AG04449 (cell line): ENCODE measurements around the gene PCBP1.

Experiments used
- CTCF ChIA-PET: fragments of 350-600 bp; formaldehyde crosslinking; extraction: SDS; loops from one replicate; lab custom pipeline; 2021; ENCODE audit warnings: antibody characterized with exemption; lab: Yijun Ruan, JAX
- POLR2A ChIA-PET: fragments of 400-600, 350-600 bp; formaldehyde crosslinking; extraction: SDS; loops from one replicate; lab custom pipeline; 2020; ENCODE audit warnings: antibody characterized with exemption, inconsistent platforms; lab: Yijun Ruan, JAX
- DNase-seq: peaks from one replicate; pipeline ENCODE4 v3.0.0-alpha.2; 2010; ENCODE audit warnings: low read depth, low spot score
- H3K4me3 ChIP-seq: 2 replicates; pipeline ENCODE4 v1.5.1; 2011; ENCODE audit warnings: low read depth, mild to moderate bottlenecking, control low read depth, low read length
- CTCF ChIP-seq: IDR thresholded peaks from one replicate; pipeline ENCODE4 v1.5.1; 2011; ENCODE audit warnings: mild to moderate bottlenecking, moderate library complexity, low read length, control low read depth, inconsistent platforms; ENCODE audit not compliant: insufficient read depth; ENCODE audit errors: missing control alignments

PCBP1 gene

GRCh38 chr2:70086838-70087701 is at the start of gene PCBP1:
Gene PCBP1, plus strand, starts transcription at chr2:70087477. Its CDS starts 267 bp downstream, at chr2:70087744.
- TF ChIP-seq CTCF = no peak
- peak; percentile 81 for DNase-seq
- ChIA-PET POLR2A (interaction anchor here (0.6 to 1.8 kb wide), 9 partner anchors 36 to 174 kb away, joined by 3 to 7 read pairs (median 4); partner anchors contain the start of genes C2orf42, MXD1 and PCYOX1), CTCF (interaction anchor here (3.5 to 6.9 kb wide), 2 partner anchors 57 to 174 kb away, joined by 21 to 50 read pairs; partner anchors contain the start of gene MXD1)
- H3K4me3 ChIP-seq = peak within 1 kb of the TSS; percentile 83

DNA sequence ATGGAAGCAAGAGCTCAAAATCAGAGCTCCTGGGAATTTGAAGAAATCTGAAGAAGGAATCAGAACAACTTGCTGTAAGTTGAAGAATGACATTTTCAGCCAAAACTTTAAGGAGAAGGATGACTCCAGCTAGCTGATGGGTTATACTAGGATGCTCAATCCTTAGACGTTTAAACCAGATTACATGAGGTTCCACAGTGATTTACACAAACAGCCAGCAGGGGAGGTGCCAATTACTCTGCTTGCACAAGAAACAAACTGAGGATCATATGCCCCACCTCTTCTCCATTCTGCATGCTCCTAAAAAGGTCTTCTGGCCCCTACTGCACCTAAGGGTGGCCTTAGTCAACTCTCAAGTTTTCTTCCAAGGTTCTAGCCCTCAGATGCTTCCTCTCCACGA is 47.9 kb upstream of the PCBP1 start:
- CTCF ChIA-PET = interaction anchor here (0.9 kb wide), 1 partner anchor 31 kb away, joined by 3 read pairs; no protein-coding TSS in a partner anchor
- TF ChIP-seq CTCF = no peak
- DNase-seq = no peak
- POLR2A ChIA-PET = no interaction called here
- H3K4me3 ChIP-seq = no peak overlapping the region

- TF ChIP-seq CTCF = no peak
- CTCF ChIA-PET = interaction anchor here (1.0 to 1.6 kb wide), 4 partner anchors 9 to 131 kb away, joined by 3 to 5 read pairs (median 4); no protein-coding TSS in a partner anchor
- H3K4me3 ChIP-seq = no peak overlapping the region
- POLR2A ChIA-PET = interaction anchor here (0.6 kb wide), 1 partner anchor 173 kb away, joined by 3 read pairs; no protein-coding TSS in a partner anchor
- no peak for DNase-seq
Observed at GRCh38 chr2:70041663-70042062, 45.6 kb upstream of the PCBP1 start.

- POLR2A ChIA-PET = no interaction called here
- no peak overlapping the region for H3K4me3 ChIP-seq
- TF ChIP-seq CTCF = no peak
- no peak for DNase-seq
- CTCF ChIA-PET = interaction anchor here (1.0 to 1.6 kb wide), 2 partner anchors 10 to 101 kb away, joined by 4 read pairs; no protein-coding TSS in a partner anchor
Observed at GRCh38 chr2:70042246-70042645, 45.0 kb upstream of the PCBP1 start.

DNA sequence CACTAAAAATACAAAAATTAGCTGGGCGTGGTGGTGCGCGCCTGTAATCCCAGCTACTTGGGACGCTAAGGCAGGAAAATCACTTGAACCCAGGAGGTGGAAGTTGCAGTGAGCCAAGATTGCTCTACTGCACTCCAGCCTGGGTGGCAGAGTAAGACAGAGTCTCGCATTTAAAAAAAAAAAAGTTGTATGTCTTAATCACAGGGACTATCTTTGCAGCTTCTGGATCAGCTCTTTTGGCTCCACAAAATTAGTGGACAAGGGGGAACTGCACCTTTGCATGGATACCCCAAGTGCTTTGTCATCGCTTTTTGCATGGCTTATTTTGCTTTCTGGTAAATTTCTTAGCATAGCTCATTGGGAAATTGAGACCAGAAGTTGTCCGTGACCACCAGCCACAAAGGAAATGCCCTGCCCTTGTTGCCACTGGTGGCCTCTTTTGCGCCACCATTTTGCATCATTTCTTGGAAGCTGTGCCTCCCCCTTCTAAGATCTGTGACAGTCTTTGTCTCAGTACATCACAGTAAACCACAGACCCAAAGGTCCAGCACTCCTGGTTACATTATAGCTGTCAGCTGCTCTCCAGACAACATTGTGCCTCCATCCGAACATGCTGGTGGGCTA is 43.9 kb upstream of the PCBP1 start:
- CTCF ChIA-PET = interaction anchor here (1.2 to 1.9 kb wide), 2 partner anchors 11 to 27 kb away, joined by 3 to 7 read pairs; no protein-coding TSS in a partner anchor
- no peak for TF ChIP-seq CTCF
- POLR2A ChIA-PET = no interaction called here
- H3K4me3 ChIP-seq = no peak overlapping the region
- no peak for DNase-seq
